GM19193 (cell line): ENCODE results near the gene LY9.

ENCODE experiments used
- POLR2A ChIP-seq: IDR thresholded peaks from 4 replicates; pipeline ENCODE4 v1.6.1; 2011; ENCODE audit not compliant: insufficient read depth, insufficient read length; ENCODE audit errors: extremely low read depth

The LY9 gene

DNA sequence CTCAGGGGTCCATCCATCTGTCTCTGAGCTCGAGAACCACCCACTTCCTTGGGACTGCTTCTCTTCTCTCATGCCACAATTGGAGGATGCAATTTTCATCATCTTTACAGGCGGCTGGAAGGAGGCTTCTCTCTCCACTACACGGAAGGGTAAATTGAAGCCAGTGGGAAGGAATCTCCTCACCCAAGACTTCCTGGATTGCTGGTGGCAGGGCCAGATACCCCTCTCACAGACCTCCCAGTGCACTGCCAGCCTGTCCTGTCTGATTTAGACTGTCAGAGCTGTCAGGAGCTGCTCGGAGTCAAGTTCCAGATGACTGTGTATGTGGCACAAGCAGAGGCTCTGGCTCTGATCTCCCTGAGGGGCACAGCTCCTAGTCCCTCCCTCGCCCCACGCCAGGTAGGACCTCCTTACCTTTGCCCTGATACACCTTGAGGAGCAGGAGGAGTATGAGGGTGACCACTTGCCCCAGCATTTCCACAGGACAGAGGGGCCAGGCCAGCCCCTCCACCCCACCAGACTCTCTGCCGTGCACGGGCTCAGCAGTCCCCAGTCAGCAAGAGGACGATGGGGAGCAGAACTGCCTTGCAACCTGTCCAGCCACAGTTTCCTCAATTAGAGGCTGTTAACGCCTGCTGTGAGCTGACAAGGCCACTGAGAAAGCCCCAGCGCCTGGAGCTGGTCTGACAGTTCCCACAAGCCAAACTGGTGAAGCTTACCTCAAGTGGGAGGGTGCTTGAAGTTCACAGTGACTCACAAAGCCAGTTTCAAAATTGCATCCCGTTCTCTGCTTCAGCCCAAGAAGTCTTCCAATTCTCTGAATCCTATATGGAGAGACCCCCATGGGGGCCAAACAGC is 66.5 kb downstream of the LY9 start, which contains the start of gene CD244:
Gene CD244 (minus strand): TSS at position 685 of the 858 bp plus-strand sequence. CDS start 210 bp downstream, at position 475.
- peak; percentile 42 for TF ChIP-seq POLR2A

DNA sequence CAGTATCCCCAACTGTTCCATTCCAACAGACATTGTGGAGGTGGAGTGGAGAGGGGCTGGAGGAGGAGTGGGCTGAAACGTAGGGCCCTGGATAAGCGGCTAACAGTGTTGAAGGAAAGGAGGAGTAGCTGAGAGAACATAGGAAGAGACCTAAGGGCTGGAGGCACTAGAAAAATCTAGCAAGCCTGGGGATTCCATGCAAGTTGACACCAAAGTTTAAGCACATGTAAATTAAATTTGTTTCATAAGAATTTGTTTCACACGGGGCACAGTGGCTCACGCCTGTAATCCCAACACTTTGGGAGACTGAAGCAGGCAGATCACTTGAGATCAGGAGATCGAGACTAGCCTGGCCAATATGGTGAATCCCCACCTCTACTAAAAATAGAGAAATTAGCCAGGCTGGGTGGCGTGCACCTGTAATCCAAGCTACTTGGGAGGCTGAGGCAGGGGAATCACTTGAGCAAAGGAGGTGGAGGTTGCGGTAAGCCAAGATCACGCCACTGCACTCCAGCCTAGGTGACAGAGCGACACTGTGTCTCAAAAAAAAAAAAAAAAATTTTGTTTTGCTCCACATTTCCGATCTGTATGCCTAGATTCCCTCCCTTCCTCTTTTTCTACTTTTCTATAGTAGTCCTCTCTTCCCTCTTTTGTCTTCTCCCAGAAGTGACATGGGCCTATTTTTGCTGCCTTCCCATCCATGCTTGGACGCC is 67.2 kb downstream of the LY9 start:
- TF ChIP-seq POLR2A = no peak

DNA sequence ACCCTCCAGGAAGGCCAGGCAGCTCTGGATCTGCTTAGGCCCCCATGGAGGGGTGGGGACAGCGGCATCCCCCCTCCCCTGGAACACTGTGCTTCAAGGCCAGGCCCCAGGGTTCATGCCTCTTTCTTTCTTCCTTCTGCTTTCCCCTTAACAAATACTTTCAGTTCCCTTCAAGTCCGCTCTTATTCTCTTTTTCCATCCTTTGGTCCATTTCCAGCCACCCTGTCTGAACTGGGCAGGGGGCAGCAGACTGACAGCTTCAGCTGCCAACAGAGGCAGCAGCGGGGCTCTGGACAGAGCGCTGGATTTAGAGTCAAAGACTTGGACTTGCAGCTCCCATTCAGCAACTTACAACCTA is 67.8 kb downstream of the LY9 start:
- TF ChIP-seq POLR2A = no peak

DNA sequence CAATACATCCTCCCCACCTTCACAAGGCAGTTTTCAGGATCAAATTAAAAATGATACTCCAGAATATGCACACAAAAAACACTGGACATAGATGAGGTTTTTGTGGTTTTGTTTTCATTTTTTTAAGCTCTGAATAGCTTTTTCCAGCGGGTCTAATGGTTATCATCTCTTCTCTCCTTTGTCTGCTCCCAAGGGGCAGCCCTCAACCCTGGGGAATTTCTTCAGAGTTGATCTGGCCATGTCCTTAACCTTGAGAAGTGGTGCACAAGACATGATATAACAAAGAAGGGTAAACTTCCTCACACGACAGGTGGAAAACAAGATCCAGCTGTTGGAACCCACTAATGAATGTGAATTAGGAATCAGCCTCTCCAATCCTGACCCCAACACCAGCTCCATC is 68.2 kb downstream of the LY9 start:
- TF ChIP-seq POLR2A = no peak

DNA sequence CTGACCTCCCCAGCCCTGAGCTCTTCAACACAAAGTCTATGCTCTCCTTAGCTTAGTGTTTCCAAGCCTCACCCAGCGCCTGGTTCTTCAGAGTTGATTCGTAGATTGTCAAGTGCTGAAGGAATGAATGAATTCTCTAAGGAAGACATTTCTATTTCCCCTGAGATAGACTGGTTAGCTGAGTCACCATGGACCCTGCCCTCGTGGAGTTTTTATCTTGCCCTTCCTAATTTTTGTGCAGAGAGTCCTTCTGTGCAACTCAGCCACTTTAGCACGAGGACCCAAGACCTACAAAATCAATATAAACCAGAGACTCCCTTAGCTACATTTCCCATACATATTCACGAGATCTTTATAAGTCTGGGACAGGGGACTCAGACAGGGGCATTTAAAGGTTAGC is 69.4 kb downstream of the LY9 start:
- TF ChIP-seq POLR2A = no peak

DNA sequence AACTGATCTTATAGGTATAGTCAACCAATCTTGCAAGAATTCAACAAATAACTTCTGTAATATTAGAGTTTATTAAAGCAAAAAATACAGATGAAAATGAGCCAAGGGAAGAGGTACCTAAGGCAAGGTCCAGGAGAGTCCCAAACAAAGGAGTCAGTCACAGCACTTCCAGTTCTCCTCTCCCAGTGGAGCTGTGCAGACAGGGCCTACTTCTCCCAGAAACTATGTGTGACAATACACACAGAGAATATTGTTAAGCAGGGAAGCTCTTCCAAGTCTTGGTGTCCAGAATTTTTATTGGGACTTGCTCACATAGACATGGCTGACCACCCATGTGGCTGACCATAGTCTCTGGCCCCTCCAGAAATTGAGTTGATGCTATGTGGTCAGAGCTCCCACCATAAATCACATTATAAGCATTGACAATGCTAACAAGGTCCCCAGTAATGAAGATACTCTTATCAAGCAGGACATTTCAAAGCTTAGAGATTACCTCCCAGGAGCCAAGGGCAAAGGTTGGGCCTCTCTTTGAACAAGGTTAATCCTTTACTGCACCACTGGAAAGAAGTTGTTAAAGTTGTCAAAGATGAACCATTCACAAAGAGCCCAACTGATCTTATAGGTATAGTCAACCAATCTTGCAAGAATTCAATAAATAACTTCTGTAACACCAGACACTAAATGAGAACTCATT is 70.2 kb downstream of the LY9 start:
- no peak for TF ChIP-seq POLR2A

DNA sequence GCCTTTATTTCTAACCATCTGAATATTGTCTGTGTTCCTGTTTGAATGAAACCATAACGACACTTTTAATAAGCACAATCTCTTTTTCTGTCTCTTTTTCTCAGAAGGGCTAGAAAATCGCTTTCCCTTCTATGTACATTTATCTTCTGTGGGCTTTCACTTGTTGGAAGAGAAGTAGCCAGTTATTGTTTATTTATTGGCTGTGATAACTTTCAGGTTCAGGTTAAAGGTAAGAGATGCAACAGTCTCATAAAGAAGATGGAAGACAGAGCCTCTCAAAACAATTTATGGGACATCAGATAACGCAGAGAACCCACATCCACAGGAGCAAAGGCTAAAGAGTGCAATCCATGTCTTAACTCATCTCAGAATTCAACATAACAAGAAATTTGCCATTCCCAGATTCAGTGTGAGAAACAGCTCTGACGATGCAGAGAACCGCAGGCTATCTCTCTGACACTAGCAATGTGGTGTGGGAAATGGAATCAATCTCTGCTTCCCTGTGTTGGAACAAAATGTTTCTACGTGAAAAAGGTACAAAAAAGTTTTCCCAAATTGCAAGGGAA is 70.8 kb downstream of the LY9 start:
- TF ChIP-seq POLR2A = no peak

DNA sequence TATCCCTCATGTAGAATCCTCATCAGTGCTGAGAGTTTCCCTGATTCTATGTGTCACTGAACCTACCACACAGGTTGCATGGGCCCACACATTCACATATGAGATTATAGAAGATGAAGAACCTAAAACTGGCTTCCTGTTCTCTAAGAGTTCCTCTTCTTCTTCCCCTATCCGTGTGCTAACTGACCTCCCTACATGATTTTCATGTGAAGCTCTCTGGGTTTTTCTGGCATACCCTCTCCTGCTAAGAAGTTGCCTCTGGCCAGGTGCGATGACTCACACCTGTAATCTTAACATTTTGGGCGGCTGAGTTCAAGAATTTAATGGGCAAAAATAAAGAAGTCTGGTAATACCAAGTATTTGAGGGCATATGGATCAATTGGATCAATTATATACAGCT is 72.2 kb downstream of the LY9 start:
- TF ChIP-seq POLR2A = no peak

DNA sequence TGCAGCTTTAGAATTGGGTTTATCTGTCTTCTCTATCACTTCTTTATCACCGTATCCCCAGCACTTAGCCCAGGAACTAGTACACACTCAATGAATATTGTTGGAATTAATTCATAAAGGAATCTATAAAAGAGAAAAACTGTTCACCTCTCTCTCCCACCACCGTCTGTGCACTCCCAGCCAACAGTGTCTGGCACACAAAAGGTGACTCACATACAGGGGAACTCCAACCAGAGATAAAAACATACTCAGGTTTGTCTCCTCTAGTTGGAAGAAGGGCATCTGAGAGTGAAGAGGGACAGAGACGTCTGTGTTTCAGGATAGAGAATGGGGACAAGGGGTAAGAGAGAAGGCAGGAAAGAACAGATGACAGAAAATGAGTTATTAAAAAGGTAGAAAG is 79.0 kb downstream of the LY9 start:
- TF ChIP-seq POLR2A = no peak

DNA sequence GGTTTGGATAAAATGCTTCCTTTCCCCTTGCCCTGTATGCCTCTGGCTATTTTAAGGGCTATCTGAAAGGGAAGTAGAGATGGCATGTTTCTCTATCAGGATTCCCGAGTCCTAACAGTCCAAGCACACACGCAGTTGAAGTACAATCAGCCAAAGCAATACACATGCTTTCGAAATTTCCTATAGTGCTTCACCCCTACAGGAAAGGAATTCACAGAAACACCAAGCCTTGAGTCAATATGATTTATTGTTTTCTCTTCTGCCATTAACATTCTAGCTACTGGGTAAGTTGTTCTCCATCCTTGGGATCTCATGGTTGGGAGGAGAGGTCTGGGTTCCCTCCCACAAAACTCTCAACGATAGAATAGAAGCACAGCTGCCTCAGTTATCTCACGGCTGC is 80.3 kb downstream of the LY9 start:
- no peak for TF ChIP-seq POLR2A

DNA sequence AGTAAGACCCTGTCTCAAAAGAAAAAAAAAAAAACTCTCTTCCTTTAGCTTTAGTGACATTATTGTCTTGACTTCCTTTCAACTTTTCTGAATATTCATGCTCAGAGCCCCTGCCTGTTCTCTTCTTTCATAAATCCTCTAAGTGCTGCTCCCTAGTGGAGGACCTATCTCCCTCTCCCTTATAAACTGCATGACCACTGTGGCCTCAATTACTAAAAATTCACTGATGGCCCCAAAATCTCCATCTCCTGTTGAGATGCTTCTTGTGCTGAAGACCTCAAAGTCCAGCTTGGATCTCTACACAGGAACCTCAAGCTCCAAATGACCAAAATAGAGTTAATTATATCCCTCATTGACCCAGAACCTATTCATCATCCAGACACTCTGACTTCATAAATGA is 81.2 kb downstream of the LY9 start:
- no peak for TF ChIP-seq POLR2A
